Middle frontal gyrus (tissue), 1 donor: ENCODE data around the gene MEG3.

Experiments
- DNase-seq: peaks from one replicate; pipeline ENCODE4 v3.0.0-alpha.2; 2015; ENCODE audit warnings: low spot score; ENCODE audit errors: extremely low spot score

MEG3 gene

DNA sequence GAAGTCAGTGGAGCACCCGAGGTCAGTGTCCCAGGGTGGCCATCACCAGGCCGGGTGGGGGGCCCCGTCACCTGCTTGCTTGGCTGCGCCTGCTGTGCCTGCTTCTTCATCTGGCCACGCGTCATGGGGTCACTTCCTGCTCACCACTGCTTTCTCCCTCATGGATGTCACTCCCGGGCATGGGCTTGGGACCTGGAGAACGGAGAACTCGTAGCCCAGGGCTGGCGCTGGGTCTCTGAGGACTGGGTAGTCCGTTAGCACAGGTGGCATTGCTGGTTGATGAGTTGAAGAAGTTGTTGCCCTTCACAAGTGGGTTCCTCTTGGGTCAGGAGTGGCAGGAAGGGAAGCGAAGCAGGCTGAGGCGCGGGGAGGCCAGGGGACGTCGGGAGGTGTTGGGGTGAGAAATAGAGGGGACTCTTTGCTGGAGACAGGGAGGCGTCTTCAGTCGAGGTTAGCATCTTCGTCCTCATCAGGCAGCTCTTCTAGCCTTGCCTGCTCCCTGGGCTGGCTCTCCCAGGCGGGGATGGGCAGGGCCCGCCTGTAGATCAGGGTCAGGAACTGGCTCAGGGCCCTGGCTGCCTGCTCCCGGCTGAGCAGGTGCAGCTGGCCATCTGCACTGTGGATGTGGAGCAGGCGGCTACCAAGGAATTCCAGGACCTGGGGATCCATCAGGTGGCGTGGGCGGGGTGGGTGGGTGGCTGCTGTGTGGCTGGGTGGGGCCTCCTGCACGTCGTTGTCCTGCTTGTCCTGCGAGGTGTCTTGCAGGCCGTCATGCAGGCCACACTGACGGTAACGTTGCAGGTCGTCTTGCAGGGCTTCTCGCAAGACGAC, 54.6 kb downstream of the MEG3 start:
- no peak for DNase-seq

DNA sequence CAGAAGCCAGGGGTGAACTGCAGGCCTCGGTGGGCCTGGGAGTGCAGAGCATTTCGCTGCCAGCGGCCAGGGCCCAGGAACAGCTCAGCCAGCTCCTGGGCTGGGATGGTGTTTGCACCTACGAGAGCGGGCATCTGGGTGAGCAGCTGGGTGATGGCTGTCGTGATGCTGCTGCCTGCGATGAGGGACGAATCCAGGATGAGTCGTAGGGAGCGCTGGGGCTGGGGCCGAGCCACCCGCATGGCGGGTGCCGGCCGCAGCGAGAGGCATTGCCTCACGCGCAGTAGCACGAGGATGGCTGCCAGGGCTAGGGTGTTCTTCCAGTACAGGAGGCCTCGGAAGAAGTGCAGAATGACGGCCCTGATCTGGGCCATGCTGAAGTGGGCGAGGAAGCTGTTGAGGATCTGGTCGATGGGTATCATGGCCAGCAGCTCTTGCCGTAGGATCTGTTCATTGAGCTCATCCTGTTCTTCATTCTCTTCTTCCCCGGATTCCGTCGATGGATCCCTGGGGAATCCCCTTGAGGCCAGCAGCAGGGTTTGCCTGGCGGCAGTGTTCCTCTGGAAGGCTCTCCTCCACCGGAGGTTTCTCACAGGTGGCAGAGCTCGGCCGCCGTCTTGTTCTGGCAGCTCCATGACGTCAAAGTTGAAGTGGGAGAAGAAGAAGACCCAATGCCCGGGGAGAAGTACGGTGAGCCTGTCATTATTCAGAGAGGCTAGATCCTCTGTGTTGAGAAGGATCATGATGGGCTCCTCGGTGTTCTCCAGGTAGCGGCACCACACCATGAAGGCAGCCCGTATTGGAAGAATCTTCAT, 55.5 kb downstream of the MEG3 start:
- DNase-seq, result no peak

DNA sequence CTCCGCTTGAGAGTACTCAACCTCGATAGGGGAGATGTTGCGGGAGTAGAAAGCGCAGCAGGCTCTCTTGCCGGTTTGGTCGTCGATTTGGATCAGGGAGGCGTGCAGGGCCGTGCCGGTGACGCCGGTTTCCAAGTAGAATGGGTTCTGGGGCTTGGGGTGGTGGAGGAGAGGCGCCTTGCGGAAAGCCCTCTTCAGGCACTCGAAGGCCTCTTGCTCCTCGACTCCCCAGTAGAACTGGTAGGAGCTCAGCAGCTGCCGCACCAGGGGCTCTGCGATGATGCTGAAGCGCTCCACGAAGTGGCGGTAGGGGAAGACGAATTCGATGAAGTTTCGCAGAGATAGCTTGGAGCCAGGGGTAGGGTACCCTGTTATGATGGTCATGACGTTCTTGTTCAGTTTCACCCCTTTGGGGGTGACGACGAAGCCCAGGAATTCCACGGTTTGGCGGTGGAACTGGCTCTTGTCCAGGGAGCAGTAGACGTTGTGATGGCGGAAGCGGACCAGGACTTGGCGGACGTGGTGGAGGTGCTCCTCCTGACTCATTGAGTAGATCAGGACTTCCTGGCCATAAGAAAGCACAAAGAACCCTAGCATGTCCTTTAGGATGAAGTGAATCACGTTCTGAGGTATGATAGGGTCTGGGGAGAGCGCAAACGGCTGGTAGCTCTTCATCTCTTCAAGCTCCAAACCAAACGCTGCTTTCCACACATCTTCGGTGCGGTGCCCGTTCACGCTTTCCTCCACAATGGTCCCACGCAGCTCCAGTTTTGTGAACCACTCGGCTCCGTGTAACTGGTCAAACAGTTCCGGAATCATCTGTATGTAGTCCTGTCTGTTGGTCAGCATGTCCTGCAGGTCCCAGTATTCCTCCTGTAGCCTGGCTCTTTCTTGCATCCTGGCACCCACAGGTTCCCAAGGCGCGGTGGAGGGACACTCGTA, 56.4 kb downstream of the MEG3 start:
- no peak for DNase-seq

DNA sequence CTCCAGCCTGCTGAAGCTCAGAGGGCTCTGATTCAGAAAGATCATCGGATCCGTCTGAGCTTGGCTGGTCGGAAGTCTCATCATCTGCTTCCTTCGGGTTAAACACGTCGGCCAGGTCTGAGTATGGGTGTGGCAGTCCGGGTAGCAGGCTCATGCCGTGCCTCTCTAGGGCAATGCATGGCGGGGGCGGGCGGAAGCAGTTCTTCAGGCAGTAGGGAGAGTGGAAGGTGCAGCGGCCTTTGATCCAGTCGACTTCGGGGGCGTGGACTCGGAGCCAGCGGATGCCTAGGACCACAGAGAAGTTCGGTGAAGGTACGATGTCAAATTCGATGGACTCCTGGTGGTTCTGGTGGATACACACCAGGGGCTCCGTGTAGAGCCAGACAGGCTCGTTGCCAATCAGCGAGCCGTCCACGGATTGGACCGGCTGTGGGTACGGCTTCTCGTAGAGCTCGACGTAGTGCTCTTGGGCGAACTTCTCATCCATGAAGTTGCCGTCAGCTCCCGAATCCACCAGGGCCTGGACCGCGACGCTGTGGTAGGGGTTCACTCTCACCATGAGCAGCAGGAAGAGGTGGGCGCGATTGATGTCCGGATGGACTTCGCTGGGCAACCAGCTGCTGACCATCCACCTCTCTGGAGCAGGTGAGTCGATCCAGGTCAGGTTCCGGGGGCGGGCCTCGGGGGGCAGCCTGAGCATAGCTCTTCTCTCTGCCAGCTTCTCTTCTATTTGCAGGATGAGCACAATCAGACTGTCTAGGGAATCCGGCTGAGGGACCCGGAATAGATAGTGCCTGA, 57.3 kb downstream of the MEG3 start:
- no peak for DNase-seq

DNA sequence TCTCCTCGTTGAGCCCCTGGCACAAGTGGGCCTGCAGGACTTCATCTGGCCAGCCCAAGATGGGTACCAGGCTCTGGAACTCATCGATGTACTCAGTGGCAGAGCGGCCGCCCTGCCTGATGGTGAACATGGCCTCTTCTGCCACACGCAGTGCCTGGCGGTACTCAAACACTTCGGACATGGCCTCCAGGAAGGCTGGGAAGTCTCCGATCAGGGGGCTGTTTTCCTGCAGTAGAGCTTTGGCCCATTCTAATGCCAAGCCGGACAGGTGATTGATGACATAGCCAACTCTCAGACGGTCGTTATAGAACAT, 57.8 kb downstream of the MEG3 start:
- DNase-seq, result no peak

DNA sequence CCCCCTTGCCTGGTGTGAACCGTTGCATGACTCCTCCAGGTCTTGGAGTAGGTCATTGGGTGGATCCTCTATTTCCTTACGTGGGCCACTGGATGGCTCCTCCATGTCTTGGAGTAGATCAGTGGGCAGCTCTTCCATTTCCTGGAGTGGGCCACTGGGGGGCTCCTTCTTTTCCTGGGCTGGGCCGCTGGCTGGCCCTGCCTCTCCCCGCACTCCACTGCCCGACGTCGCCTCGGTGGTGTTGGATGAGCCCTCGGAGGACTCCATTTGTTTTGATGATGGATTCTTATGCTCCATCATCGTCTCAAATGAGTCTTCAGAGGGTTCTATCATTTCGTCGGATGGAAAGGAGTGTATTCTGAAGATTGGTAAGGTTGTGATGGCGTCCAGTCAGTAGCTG, 58.5 kb downstream of the MEG3 start:
- no peak for DNase-seq

DNA sequence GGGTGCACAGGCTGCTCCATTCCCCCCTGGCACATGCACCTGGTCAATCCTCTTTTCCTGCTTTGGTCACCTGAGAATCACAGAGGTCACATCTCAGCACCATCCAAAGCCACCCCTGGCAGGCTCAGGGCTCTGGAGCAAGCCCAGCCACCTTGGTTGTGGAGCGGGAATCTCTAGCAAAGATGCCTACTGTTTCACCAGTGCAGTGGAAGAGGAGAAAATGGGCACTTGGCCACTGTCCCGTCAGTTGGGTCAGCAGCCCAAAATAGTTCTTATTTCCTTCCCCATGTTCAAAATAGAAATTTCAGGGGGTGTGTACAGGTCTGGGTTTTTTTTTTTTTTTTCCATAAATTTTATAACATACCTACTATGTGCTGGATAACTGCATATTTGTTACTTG, 59.3 kb downstream of the MEG3 start:
- DNase-seq, result no peak

DNA sequence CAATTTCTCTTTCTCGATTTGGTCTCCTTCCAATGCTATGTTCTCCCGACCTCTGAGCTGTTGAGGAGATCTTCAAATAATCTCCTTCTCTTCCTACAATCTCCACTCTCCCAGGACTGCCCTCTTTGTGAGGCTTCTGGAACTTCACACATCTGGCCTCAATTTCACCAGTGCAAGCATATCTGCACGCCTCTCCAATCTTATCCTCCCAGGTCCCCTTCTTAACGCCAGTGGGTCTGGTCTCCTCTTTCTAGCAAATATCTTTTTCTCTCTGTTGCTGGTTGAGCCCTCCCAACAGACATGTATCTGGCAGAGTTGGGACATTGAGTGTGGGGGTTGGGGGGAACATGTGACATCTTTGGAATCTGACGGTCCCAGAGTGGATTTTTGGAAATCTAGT, 59.7 kb downstream of the MEG3 start:
- no peak for DNase-seq

DNA sequence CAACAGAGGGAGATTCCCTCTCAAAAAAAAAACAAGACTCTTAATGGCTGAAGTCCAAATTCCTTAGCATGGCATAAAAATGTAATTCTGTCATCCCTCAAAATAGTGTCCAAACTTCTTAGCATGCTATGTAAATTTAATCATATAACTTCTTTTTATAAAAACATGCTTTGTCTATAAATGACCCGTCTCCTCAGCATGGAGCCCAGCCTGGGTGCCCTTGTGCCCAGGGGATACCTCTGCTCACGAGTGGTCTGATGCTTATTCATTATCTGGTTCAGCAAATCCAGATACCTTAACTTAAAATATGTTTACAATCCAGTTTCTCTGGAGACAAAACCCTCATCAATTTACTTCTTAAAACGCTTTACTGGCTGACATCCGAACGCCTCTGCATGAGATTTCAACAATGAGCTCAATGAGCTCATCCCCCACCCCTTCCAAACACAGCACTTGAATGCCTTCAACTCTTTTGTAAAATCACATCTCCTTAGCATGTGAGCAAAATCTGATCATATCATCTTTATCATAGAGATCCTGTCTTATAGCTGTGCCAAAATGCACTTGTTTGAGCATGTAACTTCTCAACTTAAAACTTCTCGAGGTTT, 61.9 kb downstream of the MEG3 start:
- no peak for DNase-seq

DNA sequence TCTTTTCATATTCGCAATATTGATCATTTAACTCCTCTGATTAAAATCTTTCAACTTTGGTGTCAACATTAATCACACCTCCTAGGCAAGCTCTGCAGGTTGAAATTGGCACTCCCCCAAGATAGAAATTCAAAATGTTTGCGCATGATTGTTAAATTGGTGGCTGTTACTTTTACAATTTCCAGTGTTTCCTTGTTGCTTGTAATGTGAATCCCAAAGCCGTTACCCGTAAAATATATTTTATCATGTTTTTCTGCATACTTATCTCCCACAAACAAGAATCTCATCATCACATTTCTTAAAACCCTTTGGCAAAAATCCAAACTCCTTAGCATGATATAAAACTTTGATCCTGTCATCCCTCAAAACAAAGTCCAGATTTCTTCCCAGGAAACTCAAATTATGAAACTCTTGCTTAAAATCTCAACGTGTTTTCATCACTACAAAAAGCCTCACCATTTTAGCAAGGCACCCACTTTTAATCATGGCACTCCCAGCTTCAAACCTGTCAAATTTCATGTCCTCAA, 62.9 kb downstream of the MEG3 start:
- DNase-seq, result no peak

DNA sequence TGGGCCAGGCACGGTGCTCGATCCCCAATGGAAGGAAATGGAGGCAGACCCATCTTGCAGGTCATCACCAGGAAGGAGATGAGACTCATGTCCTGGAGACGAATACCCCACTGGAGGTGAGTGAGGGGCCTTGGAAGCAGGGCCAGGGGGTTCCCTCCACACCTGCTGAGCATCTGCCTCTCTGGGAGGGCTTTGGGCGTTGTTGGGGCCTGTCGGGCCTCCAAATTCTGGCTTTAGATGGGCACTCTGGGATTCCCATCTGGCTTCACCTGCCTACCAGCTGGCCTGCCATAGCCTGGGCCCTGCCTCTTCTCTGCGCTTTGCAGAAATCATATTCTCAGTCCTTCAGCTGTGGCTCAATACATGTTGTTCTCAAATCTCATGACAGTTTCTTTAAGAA, 63.7 kb downstream of the MEG3 start:
- no peak for DNase-seq

DNA sequence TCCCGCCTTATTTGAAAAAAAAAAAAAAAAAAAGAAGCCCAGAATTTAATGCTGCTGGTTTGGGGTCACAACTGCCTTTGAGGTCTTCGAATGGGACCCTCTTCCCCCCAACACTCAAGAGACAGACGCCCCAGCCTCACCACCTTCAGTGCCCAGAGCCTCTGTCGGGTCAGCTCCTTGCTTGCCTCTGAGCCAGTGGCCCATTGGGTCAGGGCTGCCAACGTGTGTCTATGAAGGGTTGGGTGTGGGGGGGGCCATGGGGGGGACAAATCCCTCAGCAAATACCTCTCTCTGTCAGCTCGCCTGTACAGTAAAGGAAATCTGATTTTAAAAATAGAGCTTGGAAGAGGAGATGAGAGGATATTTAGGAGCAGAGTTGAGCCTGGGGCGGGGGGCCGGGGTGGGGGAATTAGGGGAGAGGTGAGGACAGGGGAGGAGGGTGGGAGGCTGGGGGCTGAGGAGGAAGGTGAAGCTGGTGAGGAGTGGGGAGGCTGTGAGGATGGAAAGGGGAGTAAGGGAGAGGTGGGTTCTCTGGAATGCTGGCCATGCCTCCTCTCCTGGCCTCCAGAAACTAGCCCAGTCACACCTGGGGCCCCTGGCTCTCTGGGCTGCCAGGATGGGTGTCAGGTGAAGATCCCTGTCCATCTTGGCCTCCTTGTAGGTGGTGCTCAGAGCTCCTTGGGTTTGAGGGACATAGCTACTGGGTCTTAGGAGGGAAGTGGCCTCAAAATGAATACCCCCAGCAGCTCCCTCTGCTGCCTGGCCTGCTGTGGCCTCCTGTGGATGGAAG, 64.3 kb downstream of the MEG3 start:
- no peak for DNase-seq

DNA sequence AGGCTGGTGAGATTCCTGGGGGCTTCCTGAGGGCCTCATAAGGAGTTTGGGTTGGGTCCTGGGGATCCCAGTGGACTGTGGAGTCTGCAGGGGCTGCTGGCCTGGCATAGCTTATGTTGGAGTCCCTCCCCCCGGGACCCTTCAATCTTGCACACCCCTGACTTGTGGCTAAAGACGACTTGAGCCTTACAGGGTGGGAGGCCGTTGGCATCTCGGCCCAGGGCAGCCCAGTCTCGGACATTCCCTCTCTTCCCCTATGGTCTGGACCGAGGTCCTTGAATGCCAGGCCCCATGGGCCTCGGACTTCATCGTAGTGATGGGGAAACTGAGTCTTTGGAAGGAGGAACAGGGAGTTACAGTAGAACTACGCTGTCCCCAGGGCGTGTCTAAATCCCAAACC, 65.1 kb downstream of the MEG3 start:
- DNase-seq, result no peak

DNA sequence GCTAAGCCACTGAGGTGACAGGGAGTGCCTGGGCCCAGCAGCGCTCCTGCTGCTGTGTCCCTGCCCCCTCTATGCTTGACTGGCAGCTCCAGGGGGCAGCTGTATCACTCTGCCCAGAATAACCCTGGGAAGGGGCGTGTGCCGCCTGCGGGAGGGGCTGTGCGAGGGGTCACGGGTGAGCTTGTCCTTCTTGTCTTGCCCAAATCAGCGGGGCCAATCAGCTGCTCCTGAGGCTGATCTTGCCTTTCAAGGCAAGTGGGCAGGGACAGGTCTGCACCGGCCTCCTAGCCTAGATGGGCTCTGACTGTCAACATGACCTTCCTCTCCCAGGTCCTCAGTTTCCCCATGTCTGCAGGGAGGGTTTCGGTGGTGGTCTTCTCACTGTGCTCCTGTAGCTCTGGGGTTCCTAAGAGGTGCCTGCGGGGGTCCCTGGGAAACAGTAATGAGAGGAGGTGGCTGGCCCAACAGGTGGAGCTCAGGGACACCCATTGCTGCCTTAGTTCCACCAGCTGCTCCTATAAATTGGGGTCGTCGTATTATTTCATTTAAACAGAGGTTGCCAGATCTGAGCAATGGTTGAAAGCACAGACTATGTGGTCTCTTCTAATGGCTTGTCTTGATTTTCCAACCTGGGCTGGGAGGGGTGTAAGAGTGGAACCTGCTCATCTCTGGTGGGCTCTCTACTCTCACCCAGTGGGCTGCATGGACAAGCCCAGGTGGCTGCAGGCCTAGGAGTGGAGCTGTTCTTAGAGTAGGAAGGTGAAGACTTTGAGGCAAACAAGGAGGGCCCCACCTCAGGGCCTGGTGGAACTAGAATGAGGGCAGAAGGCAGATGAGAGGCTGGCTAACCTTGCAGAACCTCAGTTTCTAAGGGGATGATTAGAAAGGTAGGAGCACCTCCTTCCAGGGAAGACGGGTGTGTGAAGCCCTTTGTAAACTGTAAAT, 65.9 kb downstream of the MEG3 start:
- no peak for DNase-seq

DNA sequence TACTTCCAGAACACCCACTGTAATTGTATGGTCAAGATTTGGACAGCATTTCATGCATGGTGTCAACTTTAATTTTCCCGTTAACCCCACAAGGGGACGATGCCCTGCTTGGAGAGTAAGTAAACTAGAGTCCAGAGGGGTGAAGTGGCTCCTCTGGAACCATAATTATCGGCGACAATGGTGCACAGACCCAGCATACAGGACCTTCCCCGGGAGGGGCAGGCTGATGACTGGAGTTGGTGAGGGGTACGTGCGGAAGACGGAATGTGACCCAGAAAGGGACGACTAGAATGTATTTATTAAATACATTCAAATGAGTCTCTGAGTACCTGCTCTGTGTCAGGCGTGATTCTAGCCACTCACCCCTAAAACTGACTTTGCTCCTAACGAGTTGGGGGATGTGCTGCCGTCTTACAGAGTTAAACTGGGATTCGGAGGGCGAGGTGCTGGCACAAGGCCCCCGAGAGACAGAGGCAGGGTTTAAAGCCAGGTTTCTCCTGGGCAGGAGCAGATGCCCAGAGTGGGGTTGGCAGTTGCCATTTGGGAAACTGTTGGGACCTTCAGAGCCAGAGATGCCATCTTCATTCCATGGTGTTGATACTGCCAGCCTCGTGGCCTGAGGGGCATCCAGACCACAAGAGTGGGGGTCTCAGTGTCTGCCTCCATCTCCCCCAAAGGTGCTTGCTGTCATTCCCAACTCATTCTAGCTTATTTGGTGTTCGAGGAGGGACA, 66.7 kb downstream of the MEG3 start:
- no peak for DNase-seq

DNA sequence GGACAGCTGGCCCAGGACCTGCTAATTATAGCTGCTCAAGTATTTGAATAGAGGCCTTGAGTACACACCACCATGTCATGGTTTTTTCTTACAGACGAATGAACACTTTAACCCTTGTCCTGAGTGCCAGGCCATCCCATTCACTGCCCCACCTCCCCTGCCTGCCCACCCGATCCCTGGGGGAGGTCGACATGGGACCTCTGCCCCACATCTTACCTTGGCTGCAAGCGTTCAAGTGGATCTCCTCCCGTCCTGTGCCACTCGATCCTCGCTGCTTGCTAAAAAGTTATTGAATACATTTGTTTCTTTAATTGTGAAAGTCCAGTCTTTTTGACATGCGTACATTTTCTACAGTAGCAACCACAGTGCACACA, 67.3 kb downstream of the MEG3 start:
- no peak for DNase-seq

DNA sequence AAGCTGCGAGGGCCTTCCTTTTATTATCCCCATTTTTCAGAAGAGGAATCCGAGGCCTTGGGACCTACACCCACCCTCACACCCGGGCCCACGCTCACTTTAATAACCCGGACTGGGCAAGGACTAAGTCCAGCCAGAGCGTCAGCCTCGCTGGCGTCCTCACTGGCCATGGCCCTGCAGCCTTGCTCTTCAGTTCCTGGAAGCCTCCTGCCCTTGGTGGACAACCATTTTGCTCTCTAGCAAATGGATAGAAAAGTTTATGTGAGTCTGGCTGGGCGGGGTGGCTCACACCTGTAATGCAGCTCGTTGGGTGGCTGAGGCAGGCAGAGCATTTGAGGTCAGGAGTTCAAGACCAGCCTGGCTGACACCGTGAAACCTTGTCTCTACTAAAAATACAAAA, 67.8 kb downstream of the MEG3 start:
- DNase-seq, result no peak

DNA sequence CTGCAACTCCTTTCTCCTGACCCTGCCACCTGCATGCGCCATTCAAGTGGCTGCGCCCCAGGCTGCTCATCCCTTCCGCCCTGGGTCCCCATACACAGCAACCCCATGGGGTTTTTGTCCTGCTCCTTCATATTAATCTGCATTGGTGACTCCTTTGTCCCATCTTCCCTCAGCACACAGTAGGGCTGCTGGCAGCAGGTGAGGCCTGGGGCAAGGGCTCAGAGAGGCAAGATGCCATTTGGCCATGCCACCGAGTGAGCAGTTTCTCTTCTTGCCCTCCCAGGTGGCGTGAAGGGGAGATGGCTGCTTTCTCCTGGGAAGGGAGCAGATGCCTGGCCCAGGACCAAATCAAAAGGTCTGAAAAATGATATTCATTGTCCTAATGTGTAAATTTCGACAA, 68.5 kb downstream of the MEG3 start:
- DNase-seq, result no peak
